Measurements from ENCODE around the gene MTX1. TPM values are rescaled to one million over a fixed set of nuclear protein-coding genes. Genes with fewer than 3 reads are reported as not detected.

MTX1 gene
- total and polyA plus RNA-seq, 9 of the 15 experiments (the other 6 are each of a cell fraction or from before 2014, with no cell fraction given), result 29.1 to 98.4 (median 66.9) TPM

DNA sequence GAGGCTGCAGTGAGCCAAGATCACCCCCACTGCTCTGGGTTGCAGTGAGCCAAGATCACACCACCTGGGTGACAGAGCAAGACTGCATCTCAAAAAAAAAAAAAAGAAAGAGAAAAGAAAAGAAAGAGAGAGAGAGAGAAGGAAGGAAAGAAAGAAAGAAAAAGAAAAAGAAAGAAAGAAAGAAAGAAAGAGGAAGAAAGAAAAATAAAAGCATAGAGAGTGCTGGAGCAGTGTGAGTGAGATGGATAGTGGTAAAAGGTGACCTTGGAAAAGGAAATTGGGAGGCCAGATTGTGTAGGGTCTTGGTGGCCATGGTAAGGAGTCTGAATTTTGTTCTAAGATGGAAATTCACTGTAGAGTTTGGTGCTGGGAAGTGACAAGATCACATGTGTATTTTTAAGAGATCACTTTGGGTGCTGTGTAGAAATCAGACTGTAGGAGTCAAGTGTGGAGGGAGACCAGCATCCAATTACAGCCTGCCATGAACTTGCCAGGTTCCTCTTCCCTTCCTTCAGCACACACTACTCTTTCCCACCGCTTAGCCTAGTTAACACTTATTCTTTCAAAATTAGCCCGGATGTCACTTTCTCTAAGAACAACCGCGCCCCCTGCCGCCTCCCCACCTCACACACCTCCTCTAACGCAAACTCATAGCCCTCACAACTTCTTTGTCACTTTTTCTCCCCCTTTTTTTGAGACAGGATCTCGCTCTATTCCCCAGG lies 17.9 kb downstream of the MTX1 start (continued):
- TF ChIP-seq TOE1 (IDR thresholded peaks at IDR 0.05; ENCODE audit: borderline replicate concordance) (peak; percentile 38; the same call in 1 of the 2 replicates), TOE1 (CRISPR knock-in tag; IDR thresholded peaks at IDR 0.05; ENCODE audit: borderline replicate concordance, low read depth) (no peak), KDM1A (IDR thresholded peaks at IDR 0.05) (peak in 1 of 2 experiments; percentile 7; a peak in 1 of 4 replicates), POLR2B (IDR thresholded peaks at IDR 0.05; ENCODE audit: low read depth, partially characterized antibody) (no peak), NR1H2 (CRISPR knock-in tag; IDR thresholded peaks at IDR 0.05) (no peak), FOXK2 (conservative IDR thresholded peaks at IDR 0.05 in 1 of 2, IDR thresholded peaks at IDR 0.05 in 1 of 2; ENCODE audit: low read depth in 2 of 2) (peak; percentile 9 to 24; a peak in 1 of 4 replicates), DEAF1 (CRISPR knock-in tag; IDR thresholded peaks at IDR 0.05) (peak; percentile 46), BDP1 (IDR thresholded peaks at IDR 0.05; ENCODE audit: insufficient read depth, insufficient read length) (no peak), ZNF740 (CRISPR knock-in tag; IDR thresholded peaks at IDR 0.05) (no peak), ZNF740 (tag; IDR thresholded peaks at IDR 0.05) (no peak), GABPB1 (CRISPR knock-in tag; IDR thresholded peaks at IDR 0.05) (peak; percentile 72), ADNP (tag; IDR thresholded peaks at IDR 0.05) (0 out of 2 replicates have a peak, but pooled peaks have one; percentile 51), E2F8 (IDR thresholded peaks at IDR 0.05; ENCODE audit: low read depth, partially characterized antibody) (no peak), ZZZ3 (IDR thresholded peaks at IDR 0.05) (0 out of 2 replicates have a peak, but pooled peaks have one; percentile 51)
- TF ChIP-seq, protein P1, sequence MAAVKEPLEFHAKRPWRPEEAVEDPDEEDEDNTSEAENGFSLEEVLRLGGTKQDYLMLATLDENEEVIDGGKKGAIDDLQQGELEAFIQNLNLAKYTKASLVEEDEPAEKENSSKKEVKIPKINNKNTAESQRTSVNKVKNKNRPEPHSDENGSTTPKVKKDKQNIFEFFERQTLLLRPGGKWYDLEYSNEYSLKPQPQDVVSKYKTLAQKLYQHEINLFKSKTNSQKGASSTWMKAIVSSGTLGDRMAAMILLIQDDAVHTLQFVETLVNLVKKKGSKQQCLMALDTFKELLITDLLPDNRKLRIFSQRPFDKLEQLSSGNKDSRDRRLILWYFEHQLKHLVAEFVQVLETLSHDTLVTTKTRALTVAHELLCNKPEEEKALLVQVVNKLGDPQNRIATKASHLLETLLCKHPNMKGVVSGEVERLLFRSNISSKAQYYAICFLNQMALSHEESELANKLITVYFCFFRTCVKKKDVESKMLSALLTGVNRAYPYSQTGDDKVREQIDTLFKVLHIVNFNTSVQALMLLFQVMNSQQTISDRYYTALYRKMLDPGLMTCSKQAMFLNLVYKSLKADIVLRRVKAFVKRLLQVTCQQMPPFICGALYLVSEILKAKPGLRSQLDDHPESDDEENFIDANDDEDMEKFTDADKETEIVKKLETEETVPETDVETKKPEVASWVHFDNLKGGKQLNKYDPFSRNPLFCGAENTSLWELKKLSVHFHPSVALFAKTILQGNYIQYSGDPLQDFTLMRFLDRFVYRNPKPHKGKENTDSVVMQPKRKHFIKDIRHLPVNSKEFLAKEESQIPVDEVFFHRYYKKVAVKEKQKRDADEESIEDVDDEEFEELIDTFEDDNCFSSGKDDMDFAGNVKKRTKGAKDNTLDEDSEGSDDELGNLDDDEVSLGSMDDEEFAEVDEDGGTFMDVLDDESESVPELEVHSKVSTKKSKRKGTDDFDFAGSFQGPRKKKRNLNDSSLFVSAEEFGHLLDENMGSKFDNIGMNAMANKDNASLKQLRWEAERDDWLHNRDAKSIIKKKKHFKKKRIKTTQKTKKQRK (IDR thresholded peaks at IDR 0.05; ENCODE audit: borderline replicate concordance, low read depth, low read length), result no peak
- TF ChIP-seq, protein P2, sequence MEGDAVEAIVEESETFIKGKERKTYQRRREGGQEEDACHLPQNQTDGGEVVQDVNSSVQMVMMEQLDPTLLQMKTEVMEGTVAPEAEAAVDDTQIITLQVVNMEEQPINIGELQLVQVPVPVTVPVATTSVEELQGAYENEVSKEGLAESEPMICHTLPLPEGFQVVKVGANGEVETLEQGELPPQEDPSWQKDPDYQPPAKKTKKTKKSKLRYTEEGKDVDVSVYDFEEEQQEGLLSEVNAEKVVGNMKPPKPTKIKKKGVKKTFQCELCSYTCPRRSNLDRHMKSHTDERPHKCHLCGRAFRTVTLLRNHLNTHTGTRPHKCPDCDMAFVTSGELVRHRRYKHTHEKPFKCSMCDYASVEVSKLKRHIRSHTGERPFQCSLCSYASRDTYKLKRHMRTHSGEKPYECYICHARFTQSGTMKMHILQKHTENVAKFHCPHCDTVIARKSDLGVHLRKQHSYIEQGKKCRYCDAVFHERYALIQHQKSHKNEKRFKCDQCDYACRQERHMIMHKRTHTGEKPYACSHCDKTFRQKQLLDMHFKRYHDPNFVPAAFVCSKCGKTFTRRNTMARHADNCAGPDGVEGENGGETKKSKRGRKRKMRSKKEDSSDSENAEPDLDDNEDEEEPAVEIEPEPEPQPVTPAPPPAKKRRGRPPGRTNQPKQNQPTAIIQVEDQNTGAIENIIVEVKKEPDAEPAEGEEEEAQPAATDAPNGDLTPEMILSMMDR (IDR thresholded peaks at IDR 0.05 in 2 of 3, conservative IDR thresholded peaks at IDR 0.05 in 1 of 3; ENCODE audit: insufficient read depth in 2 of 3, low read depth in 1 of 3, low read length in 3 of 3), result peak; percentile 80 to 91 (median 85)

All from K562 (cell line).